ENCODE measurements around the gene AKNAD1.
"Not testable (repeated sequence)": the region's sequence is repeated elsewhere in the genome, so short reads cannot be mapped to it uniquely, and the experiment has no call there.

The AKNAD1 gene

GRCh38 chr1:108781575-108781944 is 75.3 kb downstream of the AKNAD1 start:
- not testable (repeated sequence) for DNase-seq

- peak; percentile 17 for DNase-seq
These were observed 75.8 kb downstream of the AKNAD1 start for GRCh38 chr1:108780937-108781574.

- DNase-seq: no peak
These were observed 77.4 kb downstream of the AKNAD1 start for GRCh38 chr1:108779455-108779854.

- no peak for DNase-seq
These were observed 79.1 kb downstream of the AKNAD1 start for GRCh38 chr1:108777839-108778238.

GRCh38 chr1:108767708-108768107 is 89.2 kb downstream of the AKNAD1 start:
- DNase-seq: no peak

- no peak for DNase-seq
These were observed 89.8 kb downstream of the AKNAD1 start for GRCh38 chr1:108767115-108767514.

Measured in NCI-H748 treated with DMSO at 0.1 percent for 48 hours (cell line).